NCI-H146 treated with DMSO at 0.1 percent for 48 hours (cell line): Measurements from ENCODE around the gene ALDH1A1.

ENCODE experiments used
- DNase-seq: peaks from one replicate; lab custom pipeline; 2025; ENCODE audit not compliant: unreplicated experiment; lab: John Stamatoyannopoulos, UW

Gene ALDH1A1

GRCh38 chr9:72919246-72919945 lies 33.5 kb downstream of the ALDH1A1 start:
- DNase-seq = no peak

GRCh38 chr9:72917892-72918509 lies 34.9 kb downstream of the ALDH1A1 start:
- no peak for DNase-seq

- no peak for DNase-seq
Observed at GRCh38 chr9:72915659-72916058, 37.2 kb downstream of the ALDH1A1 start.

- DNase-seq = no peak
Observed at GRCh38 chr9:72914750-72915149, 38.1 kb downstream of the ALDH1A1 start.

- no peak for DNase-seq
Observed at GRCh38 chr9:72913382-72914009, 39.4 kb downstream of the ALDH1A1 start.

- no peak for DNase-seq
Observed at GRCh38 chr9:72912476-72913381, 40.1 kb downstream of the ALDH1A1 start.

- no peak for DNase-seq
Observed at GRCh38 chr9:72911816-72912215, 41.0 kb downstream of the ALDH1A1 start.

GRCh38 chr9:72911247-72911775 lies 41.5 kb downstream of the ALDH1A1 start:
- no peak for DNase-seq

- DNase-seq = no peak
Observed at GRCh38 chr9:72909428-72909827, 43.4 kb downstream of the ALDH1A1 start.

GRCh38 chr9:72907421-72907820 lies 45.4 kb downstream of the ALDH1A1 start:
- no peak for DNase-seq

GRCh38 chr9:72906810-72907209 lies 46.0 kb downstream of the ALDH1A1 start:
- no peak for DNase-seq

GRCh38 chr9:72905514-72906480 lies 47.1 kb downstream of the ALDH1A1 start:
- no peak for DNase-seq

GRCh38 chr9:72904267-72905093 lies 48.4 kb downstream of the ALDH1A1 start:
- no peak for DNase-seq

GRCh38 chr9:72903103-72903502 lies 49.8 kb downstream of the ALDH1A1 start:
- no peak for DNase-seq

- no peak for DNase-seq
Observed at GRCh38 chr9:72902268-72902667, 50.6 kb downstream of the ALDH1A1 start.

- no peak for DNase-seq
Observed at GRCh38 chr9:72899734-72900477, 52.9 kb downstream of the ALDH1A1 start.

GRCh38 chr9:72898784-72899733 lies 53.8 kb downstream of the ALDH1A1 start:
- DNase-seq = no peak
